K562 (cell line): ENCODE data around the gene COL20A1. TPM values are rescaled to one million over a fixed set of nuclear protein-coding genes. Genes with fewer than 3 reads are reported as not detected.

Source experiments
- ATAC-seq: fragments of 200-7000 bp; cut with Tn5 transposase; 3 replicates; pipeline ENCODE4 v1.9.1; 2020; ENCODE audit warnings: moderate library complexity
- BruUV-seq: library from RNA; stranded (reverse); fragments of 400-500 nt; replicated peaks from 2 replicates; lab custom pipeline; 2021; lab: Mats Ljungman, UMichigan
- CTCF ChIA-PET: fragments of 300-600 bp; formaldehyde crosslinking; extraction: SDS; loops from one replicate; lab custom pipeline; 2021; ENCODE audit warnings: low intra/inter-chr PET ratio; lab: Yijun Ruan, JAX
- POLR2A ChIA-PET: fragments of 300-600, 350-650 bp; sonication (Branson Sonifier 250); formaldehyde crosslinking; extraction: SDS; loops from one replicate; lab custom pipeline; 2021; ENCODE audit warnings: antibody characterized with exemption, inconsistent platforms; lab: Yijun Ruan, JAX
- DNase-seq, 4 experiments: peaks; one replicate each; pipeline versions ENCODE4 v3.0.0 to v3.0.0-alpha.2; 2011 to 2018; ENCODE audit warnings: low spot score in 3 of 4, mixed read lengths in 3 of 4; ENCODE audit errors: extremely low read depth in 1 of 4
- FAIRE-seq: peaks from 2 replicates; lab custom pipeline; 2011; peaks lifted over from hg19 to GRCh38; lab: Jason Lieb, UNC
- H2AFZ ChIP-seq: 2 replicates; pipeline ENCODE4 v1.6.0; 2011; ENCODE audit warnings: low read depth, low read length, control low read depth, inconsistent platforms
- H3K27ac ChIP-seq: fragments of 200-600 bp; 3 replicates; pipeline ENCODE4 v1.8.0; 2011; ENCODE audit warnings: low read depth, mild to moderate bottlenecking, control low read depth, inconsistent platforms, low read length, moderate library complexity, mixed read lengths; ENCODE audit errors: extremely low read depth
- H3K27me3 ChIP-seq, 2 experiments: fragments of 300-600 bp in 1 of 2; 2 replicates in 1 of 2; 3 replicates in 1 of 2; pipeline versions ENCODE4 v1.6.0 to v1.8.0; 2011; ENCODE audit warnings: inconsistent platforms in 2 of 2, low read length in 2 of 2, mild to moderate bottlenecking in 1 of 2, mixed read lengths in 1 of 2, moderate library complexity in 1 of 2; ENCODE audit not compliant: control insufficient read depth in 2 of 2, insufficient read depth in 2 of 2
- H3K36me3 ChIP-seq: fragments of 300-600 bp; 3 replicates; pipeline ENCODE4 v1.8.0; 2011; ENCODE audit warnings: mild to moderate bottlenecking, low read length, inconsistent platforms; ENCODE audit not compliant: control insufficient read depth, insufficient read depth
- H3K4me1 ChIP-seq, 2 experiments: fragments of 200-600 bp in 1 of 2; replicated peaks in 1 of 2; 2 replicates in 1 of 2; 3 replicates in 1 of 2; pipeline versions ENCODE4 v1.5.1 to v1.8.0; 2011; ENCODE audit warnings: inconsistent platforms in 2 of 2, low read length in 2 of 2, mild to moderate bottlenecking in 1 of 2, mixed read lengths in 1 of 2, moderate library complexity in 1 of 2; ENCODE audit not compliant: control insufficient read depth in 2 of 2, insufficient read depth in 2 of 2
- H3K4me2 ChIP-seq: 2 replicates; pipeline ENCODE4 v1.6.1; 2011; ENCODE audit warnings: low read length, control low read depth, inconsistent platforms, mixed read lengths; ENCODE audit not compliant: insufficient read depth
- H3K4me3 ChIP-seq: fragments of 200-600 bp; sonication (generic), shearing (Covaris generic); 2 replicates; pipeline ENCODE4 v1.5.1; 2016; ENCODE audit warnings: control low read depth, inconsistent platforms
- H3K79me2 ChIP-seq: fragments of 200-600 bp; 3 replicates; pipeline ENCODE4 v1.8.0; 2011; ENCODE audit warnings: low read length, inconsistent platforms; ENCODE audit not compliant: control insufficient read depth, insufficient read depth
- H3K9ac ChIP-seq, 2 experiments: 2 replicates each; pipeline versions ENCODE4 v1.6.0 to v1.6.1; 2011; ENCODE audit warnings: low read depth in 2 of 2, low read length in 2 of 2, control low read depth in 1 of 2, inconsistent platforms in 1 of 2, mild to moderate bottlenecking in 1 of 2, mixed read lengths in 1 of 2; ENCODE audit not compliant: insufficient read depth in 1 of 2
- H3K9me1 ChIP-seq: one replicate; pipeline ENCODE4 v1.6.0; 2011; ENCODE audit warnings: inconsistent platforms, mild to moderate bottlenecking, low read length, moderate library complexity; ENCODE audit not compliant: control insufficient read depth, insufficient read depth
- H3K9me3 ChIP-seq: replicated peaks from 2 replicates; pipeline ENCODE4 v1.5.1; 2011; ENCODE audit warnings: low read depth, low read length, inconsistent platforms; ENCODE audit not compliant: control insufficient read depth, insufficient read depth
- H4K20me1 ChIP-seq: replicated peaks from 2 replicates; pipeline ENCODE4 v1.6.1; 2011; ENCODE audit warnings: low read length, inconsistent platforms, mixed read lengths; ENCODE audit not compliant: control insufficient read depth, insufficient read depth
- SMAD3 ChIP-seq: fragments of 450-650 bp; formaldehyde crosslinking; conservative IDR thresholded peaks from 2 replicates; pipeline ENCODE4 v1.4.0; 2020; ENCODE audit warnings: mild to moderate bottlenecking
- TAF9B ChIP-seq: fragments of 450-650 bp; IDR thresholded peaks from 2 replicates; pipeline ENCODE4 v1.6.1; 2018; ENCODE audit warnings: mild to moderate bottlenecking; ENCODE audit not compliant: partially characterized antibody
- ZNF124 ChIP-seq: sonication (generic); formaldehyde crosslinking; IDR thresholded peaks from 2 replicates; pipeline ENCODE4 v1.8.1; 2022; ENCODE audit warnings: missing genetic modification reagents
- ZNF3 ChIP-seq: fragments of 250-450 bp; sonication (Bioruptor Pico); IDR thresholded peaks from 2 replicates; pipeline ENCODE4 v1.5.0; 2021; ENCODE audit warnings: mild to moderate bottlenecking, moderate library complexity
- ZNF311 ChIP-seq: fragments of 250-450 bp; sonication (Bioruptor Pico); IDR thresholded peaks from 2 replicates; pipeline ENCODE4 v1.4.0; 2020; ENCODE audit warnings: mild to moderate bottlenecking, moderate library complexity
- WGBS: fragments of 100-300 bp; shearing (Covaris generic); methylation state at CpG from one replicate; pipeline ENCODE4 v1.1.6; 2016; ENCODE audit warnings: low coverage, mixed read lengths; ENCODE audit not compliant: insufficient coverage; ENCODE audit errors: missing lambda C conversion rate; 5-methylcytosine and 5-hydroxymethylcytosine counted together
- in situ Hi-C: fragments of 300-500 bp; cut with MboI; formaldehyde crosslinking; loops from 4 replicates; pipeline ENCODE4 v1.15.0; 2018; ENCODE audit warnings: inconsistent platforms, mixed read lengths
- intact Hi-C: fragments of 100-400 bp; cut with micrococcal nuclease; formaldehyde crosslinking; loops from 2 replicates; pipeline ENCODE4 v1.14.2; 2022
- polyA plus RNA-seq, 8 experiments: library from polyadenylated mRNA; depleted of rRNA in 4 of 8; stranded (reverse) in 5 of 8; unstranded in 3 of 8; fragments of >200 nt; fragmentation: Nextera tagmentation in 2 of 8; fragmentation: Illumina TruSeq in 1 of 8; extraction: Ambion mirVana in 2 of 8; extraction: Trizol in 1 of 8; gene quantifications; 2 replicates each; pipeline versions ENCODE4 v1.2.1 to v1.2.3, GENCODE V29; 2011 to 2014; ENCODE audit warnings: inconsistent platforms in 1 of 8, missing spikeins in 1 of 8
- total RNA-seq, 7 experiments: library from RNA; depleted of rRNA in 6 of 7; stranded (reverse); fragments of >200 nt in 6 of 7; fragmentation: Illumina TruSeq in 2 of 7; extraction: Trizol in 2 of 7; gene quantifications; 2 replicates each; pipeline versions ENCODE4 v1.2.1 to v1.2.3, GENCODE V29; 2011 to 2021; ENCODE audit warnings: low replicate concordance in 1 of 7

The COL20A1 gene
- total and polyA plus RNA-seq, 9 of the 15 experiments (the other 6 are each of a cell fraction or from before 2014, with no cell fraction given): not detected

DNA sequence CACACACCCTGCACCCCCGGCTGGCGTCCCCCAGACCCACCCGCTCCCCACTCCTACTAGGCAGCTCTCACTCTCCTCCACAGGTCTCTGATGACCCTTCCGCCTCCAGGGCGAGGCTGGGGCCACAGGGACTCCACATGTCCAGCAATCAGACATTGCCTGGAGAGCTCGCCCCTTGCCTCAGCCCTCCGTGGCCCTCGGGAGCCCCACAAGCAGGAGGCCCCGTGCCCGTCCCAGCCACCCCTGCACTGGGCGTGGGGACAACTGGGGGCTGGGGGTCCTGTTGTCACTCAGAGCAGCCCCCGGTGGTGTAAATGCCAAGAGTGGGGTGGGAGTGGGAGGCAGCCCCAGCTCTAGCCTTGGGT lies 1.5 kb downstream of the COL20A1 start:
- Histone ChIP-seq H3K27ac (no peak overlapping the region), H3K9me3 (no peaks in the 10 kb centered on the region), H3K27me3 (peaks cover 12 to 38% of the 10 kb centered on the region in 2 experiments; a peak in 4 of 5 replicates), H4K20me1 (peaks cover 32% of the 10 kb centered on the region), H3K9ac (no peak overlapping the region), H2AFZ (no peak overlapping the region), H3K4me1 (peaks cover 0 to 73% of the 10 kb centered on the region in 2 experiments; a peak in 2 of 5 replicates), H3K79me2 (no peaks in the 10 kb centered on the region), H3K4me2 (no peak overlapping the region), H3K9me1 (peaks cover 10% of the 10 kb centered on the region), H3K4me3 (no peak overlapping the region), H3K36me3 (0 out of 3 replicates have a peak, but pooled peaks cover 5% of the 10 kb centered on the region)
- DNase-seq (no peak), ATAC-seq (no peak), FAIRE-seq (no peak)
- 25% methylated on average over 10 of the region's 12 CpGs for WGBS
- in situ Hi-C loops (no loop called here), intact Hi-C loops (loop anchor here (5.0 kb wide), 1 partner anchor 67 kb away; no protein-coding TSS in a partner anchor)
- TF ChIP-seq ZNF124 (CRISPR knock-in tag): no peak
- TF ChIP-seq TAF9B: no peak
- TF ChIP-seq ZNF311 (CRISPR knock-in tag): no peak
- BruUV-seq: no TSS peak
- ChIA-PET CTCF (no interaction called here), POLR2A (interaction anchor here (0.8 to 5.7 kb wide), 2 partner anchors 9 to 13 kb away, joined by 3 to 28 read pairs; no protein-coding TSS in a partner anchor)

DNA sequence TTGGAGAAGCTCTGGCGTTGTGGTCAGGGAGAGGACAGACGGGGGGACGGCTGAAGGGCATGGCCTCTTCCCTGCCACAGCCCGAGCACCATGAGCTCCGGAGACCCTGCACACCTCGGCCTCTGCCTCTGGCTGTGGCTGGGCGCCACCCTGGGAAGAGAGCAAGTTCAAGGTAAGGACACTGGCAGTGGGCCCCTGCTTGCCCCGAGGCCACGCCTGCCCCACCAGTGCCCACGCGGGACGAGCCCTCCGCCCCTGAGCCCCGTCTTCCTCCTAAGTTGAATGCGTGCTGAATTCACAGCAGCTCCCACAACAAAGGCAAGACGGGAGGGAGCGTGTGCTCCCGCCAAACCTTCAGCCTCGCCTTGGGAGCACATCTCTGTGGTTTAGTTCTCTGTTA lies 2.0 kb downstream of the COL20A1 start:
- no peak for FAIRE-seq
- POLR2A ChIA-PET: interaction anchor here (5.7 kb wide), 1 partner anchor 14 kb away, joined by 28 read pairs; no protein-coding TSS in a partner anchor
- intact Hi-C loops: no loop called here
- ATAC-seq: no peak
- BruUV-seq: no TSS peak
- Histone ChIP-seq H3K9ac (0 out of 4 replicates have a peak overlapping the region, but pooled peaks of 1 of the 2 experiments have one; percentile 20), H3K4me1 (peaks cover 0 to 69% of the 10 kb centered on the region in 2 experiments; a peak in 2 of 5 replicates), H3K27ac (no peak overlapping the region), H3K9me1 (peaks cover 7% of the 10 kb centered on the region), H3K79me2 (no peaks in the 10 kb centered on the region), H3K4me3 (no peak overlapping the region), H3K36me3 (0 out of 3 replicates have a peak, but pooled peaks cover 2% of the 10 kb centered on the region), H3K9me3 (no peaks in the 10 kb centered on the region), H3K4me2 (no peak overlapping the region), H2AFZ (no peak overlapping the region), H3K27me3 (peaks cover 12 to 38% of the 10 kb centered on the region in 2 experiments; a peak in 4 of 5 replicates), H4K20me1 (peaks cover 31% of the 10 kb centered on the region)
- WGBS: 7% methylated on average over 16 of the region's 19 CpGs
- no peak for DNase-seq
- TF ChIP-seq ZNF3 (CRISPR knock-in tag): no peak
- no peak for TF ChIP-seq SMAD3 (CRISPR knock-in tag)
- in situ Hi-C loops: no loop called here
- CTCF ChIA-PET: no interaction called here
